Pancreas (tissue), 10 donors: ENCODE measurements around the gene GRIN2C. TPM values are rescaled to one million over a fixed set of nuclear protein-coding genes. Genes with fewer than 3 reads are reported as not detected.

Source experiments
- ATAC-seq, 4 donors: fragments of 200-7000 bp; cut with Tn5 transposase; one replicate each; pipeline versions ENCODE4 v1.8.0 to v1.9.1; 2020; ENCODE audit warnings: mild to moderate bottlenecking in 4 of 4, moderate library complexity in 4 of 4
- DNase-seq, 6 donors: peaks; one replicate each; pipeline ENCODE4 v3.0.0-alpha.2; 2020
- FAIRE-seq: peaks from 2 replicates; lab custom pipeline; 2012; peaks lifted over from hg19 to GRCh38; lab: Jason Lieb, UNC
- H3K27ac ChIP-seq, 4 donors: fragments of 200-600 bp; sonication (generic); 1 replicate in 3 of 4; 2 replicates in 1 of 4; pipeline versions ENCODE4 v1.5.0 to v1.8.0; 2020
- H3K27me3 ChIP-seq, 4 donors: fragments of 200-600 bp; one replicate each; pipeline ENCODE4 v1.8.0; 2021
- H3K36me3 ChIP-seq, 3 donors: fragments of 200-600 bp; sonication (generic) in 1 of 3; one replicate each; pipeline versions ENCODE4 v1.5.0 to v1.8.0; 2020 to 2021
- H3K4me1 ChIP-seq, 3 donors: fragments of 200-600 bp; one replicate each; pipeline ENCODE4 v1.8.0; 2021
- H3K4me3 ChIP-seq, 4 donors: fragments of 200-600 bp; sonication (generic) in 2 of 4; one replicate each; pipeline versions ENCODE4 v1.5.0 to v1.8.0; 2020 to 2021
- H3K9me3 ChIP-seq, 4 donors: fragments of 200-600 bp; one replicate each; pipeline ENCODE4 v1.8.0; 2021
- WGBS, 2 donors: extraction: QIAGEN DNeasy Blood & Tissue Kit; methylation state at CpG; one replicate each; pipeline ENCODE4 v1.1.7; 2013; 5-methylcytosine and 5-hydroxymethylcytosine counted together
- intact Hi-C, 3 donors: fragments of 100-400 bp; cut with DNase I; formaldehyde crosslinking; loops; one replicate each; pipeline versions ENCODE4 v1.11.1 to v1.14.2; 2022
- polyA plus RNA-seq, 2 donors: library from polyadenylated mRNA; stranded (reverse); fragments of 200-250 nt; gene quantifications; one replicate each; pipeline ENCODE4 v1.2.3, GENCODE V29; 2013
- total RNA-seq, 6 donors: library from RNA; stranded (reverse); fragmentation: NEBNext Ultra II Directional in 4 of 6; extraction: Animal tissue kit (Norgen Biotek cat#: 25700) in 4 of 6; gene quantifications; one replicate each; pipeline versions ENCODE4 v1.2.1 to v1.2.4, GENCODE V29; 2021 to 2023
- TF ChIP-seq, protein P1 (sequence below), 4 donors: fragments of 200-600 bp; sonication (generic) in 3 of 4; IDR thresholded peaks; one replicate each; pipeline versions ENCODE4 v1.5.0 to v1.8.0; 2021; ENCODE audit warnings: antibody characterized with exemption in 4 of 4
- donor health status: healthy with polysubstance abuse.
- donor health status: DM: no; HTN: no; CAD: no; lungs with moderate emphysema.
- donor health status: DM: no; HTN: no; CAD: no.
- donor health status: control.
- donor health status: control.
- donor health status: Bipolar disorder and iron deficiency.
- donor health status: DM: yes; HTN: yes; CAD: no.
- donor health status: DM: no; HTN: no; CAD: no.
- donor health status: DM: no; HTN: no; CAD: no.
- donor health status: DM: yes; HTN: yes; CAD: no.

The GRIN2C gene
- total and polyA plus RNA-seq, 8 donors, result 0.03 to 0.15 (median 0.09) TPM; not detected in 3

DNA sequence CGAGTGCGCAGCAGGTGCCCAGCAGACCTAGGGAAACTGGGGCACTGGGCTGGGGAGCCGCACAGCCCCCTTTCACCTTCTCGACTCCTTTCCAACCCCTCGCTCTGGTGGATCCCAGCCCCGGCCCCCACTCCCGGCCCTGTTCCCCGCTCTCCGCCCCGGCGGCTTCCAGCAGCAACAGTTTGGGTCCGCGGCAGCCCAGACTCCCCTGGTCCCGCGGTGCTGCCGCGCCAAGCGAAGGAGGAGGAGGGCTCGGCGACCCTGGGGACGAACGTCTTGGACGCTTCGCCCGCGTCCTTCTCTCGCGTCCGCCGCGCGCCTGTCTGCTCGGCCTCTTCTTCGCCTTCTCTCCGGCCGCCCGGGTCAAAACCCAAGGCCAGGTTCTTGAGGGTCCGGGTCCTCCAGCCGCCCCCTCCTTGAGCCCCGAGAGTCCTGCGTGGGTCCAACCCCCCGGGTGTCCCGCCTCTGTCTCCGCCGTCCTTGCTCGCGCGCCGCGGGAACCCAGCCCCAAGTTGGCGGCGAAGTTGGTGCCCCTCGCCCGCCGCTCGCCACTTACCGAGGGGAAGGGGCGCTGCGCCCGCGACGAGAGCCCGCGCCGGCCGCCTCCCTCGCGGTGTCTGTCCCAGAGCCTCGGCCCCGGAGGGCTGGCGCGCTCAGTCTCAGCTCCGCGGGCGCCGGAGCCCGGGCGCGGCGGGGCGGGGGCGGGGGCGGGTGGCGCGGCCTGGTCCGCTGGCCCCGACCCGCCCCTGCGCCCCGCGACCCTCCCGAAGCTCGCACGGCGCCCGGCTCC lies 1.4 kb upstream of the GRIN2C start:
- TF ChIP-seq, protein P1, sequence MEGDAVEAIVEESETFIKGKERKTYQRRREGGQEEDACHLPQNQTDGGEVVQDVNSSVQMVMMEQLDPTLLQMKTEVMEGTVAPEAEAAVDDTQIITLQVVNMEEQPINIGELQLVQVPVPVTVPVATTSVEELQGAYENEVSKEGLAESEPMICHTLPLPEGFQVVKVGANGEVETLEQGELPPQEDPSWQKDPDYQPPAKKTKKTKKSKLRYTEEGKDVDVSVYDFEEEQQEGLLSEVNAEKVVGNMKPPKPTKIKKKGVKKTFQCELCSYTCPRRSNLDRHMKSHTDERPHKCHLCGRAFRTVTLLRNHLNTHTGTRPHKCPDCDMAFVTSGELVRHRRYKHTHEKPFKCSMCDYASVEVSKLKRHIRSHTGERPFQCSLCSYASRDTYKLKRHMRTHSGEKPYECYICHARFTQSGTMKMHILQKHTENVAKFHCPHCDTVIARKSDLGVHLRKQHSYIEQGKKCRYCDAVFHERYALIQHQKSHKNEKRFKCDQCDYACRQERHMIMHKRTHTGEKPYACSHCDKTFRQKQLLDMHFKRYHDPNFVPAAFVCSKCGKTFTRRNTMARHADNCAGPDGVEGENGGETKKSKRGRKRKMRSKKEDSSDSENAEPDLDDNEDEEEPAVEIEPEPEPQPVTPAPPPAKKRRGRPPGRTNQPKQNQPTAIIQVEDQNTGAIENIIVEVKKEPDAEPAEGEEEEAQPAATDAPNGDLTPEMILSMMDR (IDR thresholded peaks at IDR 0.05), result no peak
- H3K27ac ChIP-seq, result no peak overlapping the region
- intact Hi-C loops, result loop anchor here in 2 of 3 donors (5.0 to 10.0 kb wide), 4 partner anchors 64 to 206 kb away; partner anchors contain the start of gene NHERF1 (in 1 of the 2)
- peaks cover 0 to 9% (median 0%) of the 10 kb centered on the region in 3 donors for H3K4me1 ChIP-seq
- DNase-seq, result peak in 1 of 6 donors; percentile 79
- 2% methylated on average over 75 to 96 of the region's 96 CpGs for WGBS, 2 donors
- peak overlapping the region in 1 of 4 donors; percentile 31 for H3K4me3 ChIP-seq
- H3K27me3 ChIP-seq, result peaks cover 0 to 16% (median 5%) of the 10 kb centered on the region in 4 donors
- no peak for FAIRE-seq
- no peaks in the 10 kb centered on the region for H3K9me3 ChIP-seq
- H3K36me3 ChIP-seq, result no peaks in the 10 kb centered on the region
- ATAC-seq, result no peak

DNA sequence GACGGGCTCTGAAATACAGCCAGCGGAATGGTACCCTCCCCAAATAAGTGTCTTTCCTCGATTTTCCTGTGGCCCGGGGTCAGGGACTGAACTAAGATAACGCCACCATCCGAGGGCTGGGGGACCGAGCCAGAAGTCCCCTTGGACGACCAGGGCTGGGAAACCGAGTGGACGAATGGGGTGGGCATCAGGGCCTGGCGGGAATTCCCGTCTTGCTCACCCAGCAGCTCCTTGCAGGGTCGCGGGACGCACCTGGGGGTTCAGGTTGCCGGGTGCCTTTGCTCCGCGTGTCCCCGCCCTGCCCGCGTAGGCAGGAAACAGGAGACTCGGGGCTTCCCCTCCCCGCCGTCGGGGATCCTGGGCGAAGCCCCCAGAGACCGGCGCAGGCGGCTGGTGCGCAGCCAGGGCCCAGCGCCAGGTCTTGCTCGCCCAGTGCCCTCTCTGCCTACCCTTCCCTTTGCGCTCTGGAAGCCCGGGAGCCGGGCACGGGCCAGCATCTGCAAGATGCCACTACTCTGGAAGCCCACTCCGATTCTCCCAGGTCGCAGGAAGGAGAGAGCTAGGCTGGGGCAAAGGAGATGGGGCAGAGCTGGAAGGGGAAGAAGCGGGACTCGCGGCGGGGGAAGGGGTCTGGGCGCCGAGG lies 665 bp upstream of the GRIN2C start:
- H3K4me3 ChIP-seq, result peak overlapping the region in 1 of 4 donors; percentile 31
- no peak for FAIRE-seq
- H3K9me3 ChIP-seq, result no peaks in the 10 kb centered on the region
- peak in 1 of 4 donors; percentile 2 for ATAC-seq
- no peaks in the 10 kb centered on the region for H3K36me3 ChIP-seq
- TF ChIP-seq, protein P1 (IDR thresholded peaks at IDR 0.05), result no peak
- H3K4me1 ChIP-seq, result peaks cover 0 to 9% (median 0%) of the 10 kb centered on the region in 3 donors
- H3K27ac ChIP-seq, result no peak overlapping the region
- intact Hi-C loops, result loop anchor here in 2 of 3 donors (5.0 to 10.0 kb wide), 4 partner anchors 63 to 206 kb away; partner anchors contain the start of gene NHERF1 (in 1 of the 2)
- 3 to 4% methylated on average over 40 to 44 of the region's 44 CpGs for WGBS, 2 donors
- DNase-seq, result no peak
- H3K27me3 ChIP-seq, result peaks cover 0 to 16% (median 5%) of the 10 kb centered on the region in 4 donors

- peaks cover 0 to 20% (median 5%) of the 10 kb centered on the region in 4 donors for H3K27me3 ChIP-seq
- TF ChIP-seq, protein P1 (IDR thresholded peaks at IDR 0.05), result no peak
- WGBS, 2 donors, result 35 to 40% methylated on average over 12 of the region's 12 CpGs
- H3K4me3 ChIP-seq, result no peak overlapping the region
- intact Hi-C loops, result no loop called here
- ATAC-seq (no peak), DNase-seq (no peak), FAIRE-seq (no peak)
- peaks cover 0 to 9% (median 0%) of the 10 kb centered on the region in 3 donors for H3K4me1 ChIP-seq
- H3K36me3 ChIP-seq, result no peaks in the 10 kb centered on the region
- H3K27ac ChIP-seq, result no peak overlapping the region
- no peaks in the 10 kb centered on the region for H3K9me3 ChIP-seq
Measured at GRCh38 chr17:74858672-74859458, 820 bp downstream of the GRIN2C start.

DNA sequence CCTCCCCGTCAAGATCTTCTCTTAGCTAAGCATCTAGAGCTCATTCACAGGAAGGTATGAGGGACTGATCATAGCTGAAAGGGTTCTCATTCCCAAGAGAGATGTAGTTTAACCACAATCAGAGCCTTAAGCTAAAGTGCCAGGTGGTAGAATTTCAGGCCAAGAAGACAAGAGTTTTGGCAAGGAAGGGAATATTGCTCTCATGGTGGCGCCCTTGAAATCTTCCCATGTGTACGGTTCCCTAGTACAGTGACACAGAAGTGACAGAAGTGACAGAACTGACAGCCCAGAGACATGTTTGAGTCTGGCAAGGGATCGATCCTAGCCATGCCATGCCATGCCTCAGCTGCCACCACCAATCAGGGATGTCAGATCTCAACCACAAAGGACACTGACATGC lies 2.5 kb downstream of the GRIN2C start:
- peaks cover 0 to 9% (median 0%) of the 10 kb centered on the region in 3 donors for H3K4me1 ChIP-seq
- WGBS, 2 donors, result 41 to 57% methylated on average over 4 of the region's 4 CpGs
- H3K9me3 ChIP-seq, result no peaks in the 10 kb centered on the region
- H3K27ac ChIP-seq, result no peak overlapping the region
- H3K27me3 ChIP-seq, result peaks cover 0 to 28% (median 5%) of the 10 kb centered on the region in 4 donors
- ATAC-seq (no peak), DNase-seq (no peak), FAIRE-seq (no peak)
- H3K36me3 ChIP-seq, result no peaks in the 10 kb centered on the region
- intact Hi-C loops, result no loop called here
- H3K4me3 ChIP-seq, result no peak overlapping the region
- TF ChIP-seq, protein P1 (IDR thresholded peaks at IDR 0.05), result no peak
